NB4 (cell line): ENCODE measurements around the gene ENTPD2.

Source experiments
- DNase-seq: peaks from one replicate; pipeline ENCODE4 v3.0.0; 2010; ENCODE audit warnings: low read depth
- H3K4me3 ChIP-seq: one replicate; pipeline ENCODE4 v1.5.1; 2011; ENCODE audit warnings: mild to moderate bottlenecking, low read depth, low read length, moderate library complexity
- CTCF ChIP-seq: IDR thresholded peaks from one replicate; pipeline ENCODE4 v1.5.1; 2012; ENCODE audit warnings: low read depth, low read length
- MAX ChIP-seq: IDR thresholded peaks from 2 replicates; pipeline ENCODE4 v1.6.1; 2011; ENCODE audit warnings: low read depth, low read length
- MYC ChIP-seq: IDR thresholded peaks from 2 replicates; pipeline ENCODE4 v1.6.1; 2011; ENCODE audit warnings: low read depth, low read length
- POLR2A ChIP-seq: IDR thresholded peaks from 2 replicates; pipeline ENCODE4 v1.6.1; 2011; ENCODE audit warnings: mild to moderate bottlenecking; ENCODE audit not compliant: insufficient read length; ENCODE audit errors: extremely low read depth

The ENTPD2 gene

GRCh38 chr9:137054932-137055384 lies 1.1 kb upstream of the ENTPD2 start:
- H3K4me3 ChIP-seq: no peak overlapping the region
- TF ChIP-seq MAX (no peak), MYC (no peak), CTCF (no peak), POLR2A (no peak)
- DNase-seq: no peak

- no peak for TF ChIP-seq CTCF
- TF ChIP-seq POLR2A: no peak
- TF ChIP-seq MAX: no peak
- TF ChIP-seq MYC: no peak
- no peak for DNase-seq
- H3K4me3 ChIP-seq: no peak overlapping the region
Observed at GRCh38 chr9:137052998-137053943, 590 bp downstream of the ENTPD2 start.

GRCh38 chr9:137052293-137052692 lies 1.6 kb downstream of the ENTPD2 start:
- TF ChIP-seq MAX (no peak), CTCF (no peak), MYC (no peak), POLR2A (no peak)
- no peak overlapping the region for H3K4me3 ChIP-seq
- DNase-seq: no peak

- TF ChIP-seq MYC (no peak), MAX (no peak), POLR2A (no peak), CTCF (no peak)
- no peak for DNase-seq
- no peak overlapping the region for H3K4me3 ChIP-seq
Observed at GRCh38 chr9:137051145-137051724, 2.6 kb downstream of the ENTPD2 start.

- no peak for TF ChIP-seq CTCF
- no peak for TF ChIP-seq MYC
- TF ChIP-seq MAX: no peak
- TF ChIP-seq POLR2A: no peak
- DNase-seq: no peak
- no peak overlapping the region for H3K4me3 ChIP-seq
Observed at GRCh38 chr9:137050570-137050969, 3.3 kb downstream of the ENTPD2 start.
